GM18907 (cell line): Measurements from ENCODE around the gene SIRPG.
"Not testable (repeated sequence)": the region's sequence is repeated elsewhere in the genome, so short reads cannot be mapped to it uniquely, and the experiment has no call there.

ENCODE experiments used
- ATAC-seq: cut with Tn5 transposase; IDR thresholded peaks from one replicate; pipeline ENCODE4 v1.9.1; 2021; ENCODE audit warnings: mild to moderate bottlenecking, moderate library complexity; ENCODE audit not compliant: unreplicated experiment

The SIRPG gene

GRCh38 chr20:1608678-1609347 is 48.8 kb downstream of the SIRPG start:
- ATAC-seq: not testable (repeated sequence)

GRCh38 chr20:1600736-1601135 is 56.8 kb downstream of the SIRPG start:
- ATAC-seq: no peak

DNA sequence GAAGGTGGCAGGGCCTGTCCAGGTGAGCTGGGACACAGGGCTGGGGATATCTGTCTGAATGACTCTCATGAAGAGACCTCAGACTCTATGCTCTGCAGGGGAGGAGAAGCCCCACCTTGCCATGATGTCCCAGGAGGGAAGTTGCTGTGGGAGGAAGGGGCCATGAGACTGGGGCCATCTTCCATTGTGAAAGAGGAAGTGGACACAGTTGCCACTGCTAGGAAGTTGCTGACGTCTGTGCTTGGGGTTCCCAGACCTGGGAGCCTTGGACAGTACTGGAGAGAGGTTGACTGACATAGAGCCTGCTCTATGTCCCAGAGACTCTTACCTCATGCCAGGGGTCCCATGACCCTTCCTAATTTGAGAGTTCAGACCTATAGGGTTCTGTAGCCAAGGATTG is 62.2 kb downstream of the SIRPG start:
- no peak for ATAC-seq

DNA sequence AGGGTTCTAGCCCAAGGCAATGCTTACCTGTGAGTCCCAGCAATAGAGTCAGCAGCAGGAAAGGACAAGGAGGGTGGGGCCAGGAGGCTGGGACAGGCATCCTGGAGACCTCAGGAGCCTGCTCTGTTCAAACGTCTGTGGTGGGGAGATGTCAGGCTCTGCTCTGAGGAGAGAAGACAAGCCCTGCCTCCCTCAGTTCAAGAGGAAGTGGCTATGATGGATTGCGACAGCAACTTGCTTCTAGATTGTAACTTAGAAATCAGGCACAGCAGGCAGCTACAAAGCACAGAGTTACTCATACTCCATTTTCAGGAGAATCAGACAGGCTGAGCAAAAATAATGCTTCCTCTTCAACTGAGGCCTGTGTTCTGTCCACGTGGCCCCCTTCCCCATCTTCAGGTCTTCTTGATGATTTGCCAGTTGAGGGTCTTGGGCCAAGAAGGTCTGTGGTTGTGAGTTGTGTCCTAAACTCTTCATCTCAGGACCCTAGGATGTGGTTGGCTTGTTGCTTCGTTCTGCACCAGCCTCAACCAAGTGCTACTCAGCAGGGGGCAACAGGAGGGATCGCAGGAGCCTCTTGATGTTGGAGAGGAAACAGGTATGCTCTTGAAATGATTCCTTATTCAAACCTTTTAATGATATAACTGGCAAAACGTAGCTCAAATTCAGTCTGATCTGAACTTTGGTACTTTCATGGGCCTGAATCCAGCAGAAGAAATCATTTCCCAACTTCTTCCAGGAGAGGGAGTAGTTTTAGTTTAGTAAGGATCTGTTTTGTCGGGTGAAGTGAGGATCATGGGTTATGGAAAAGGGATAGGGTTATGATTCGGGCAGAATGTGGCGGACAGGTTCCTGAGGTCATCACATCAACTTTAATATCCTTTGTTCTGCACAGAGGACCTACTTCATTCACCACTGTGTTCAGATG is 68.8 kb downstream of the SIRPG start:
- ATAC-seq: no peak

DNA sequence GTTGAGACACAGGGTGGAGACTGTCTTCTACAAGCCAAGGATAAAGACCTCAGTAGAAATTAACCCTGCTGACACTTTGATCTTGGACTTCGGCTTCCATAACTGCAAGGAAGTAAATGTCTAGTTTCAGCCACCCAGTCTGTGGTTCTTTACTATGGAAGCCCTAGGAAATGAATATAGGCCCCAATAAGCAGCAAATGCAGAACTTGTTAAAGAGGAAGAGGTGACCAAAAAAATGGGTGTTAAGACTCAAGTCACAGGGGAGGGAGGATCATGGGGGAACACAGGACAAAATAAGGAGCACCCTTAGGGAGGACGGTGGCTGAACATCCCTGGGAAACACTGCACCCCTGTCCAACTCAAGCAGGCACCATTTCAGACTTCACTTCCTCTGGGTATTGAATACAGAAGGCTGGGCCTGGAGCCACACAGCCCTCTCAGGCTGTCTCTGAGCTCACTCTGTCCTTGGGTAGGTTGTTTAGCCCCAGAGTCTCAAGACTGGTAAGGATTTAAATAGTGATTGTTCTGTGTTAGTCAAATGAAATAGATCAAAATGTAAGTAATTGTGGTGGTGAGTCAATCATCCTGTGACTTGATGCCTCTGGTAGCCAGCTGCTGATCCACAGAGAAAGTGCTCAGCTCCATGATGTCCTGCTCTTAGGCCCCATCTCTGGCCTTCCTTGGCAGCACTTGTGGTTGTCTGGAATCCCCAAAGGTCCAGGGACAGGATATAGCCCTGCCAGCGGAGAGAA is 69.6 kb downstream of the SIRPG start:
- ATAC-seq: no peak

DNA sequence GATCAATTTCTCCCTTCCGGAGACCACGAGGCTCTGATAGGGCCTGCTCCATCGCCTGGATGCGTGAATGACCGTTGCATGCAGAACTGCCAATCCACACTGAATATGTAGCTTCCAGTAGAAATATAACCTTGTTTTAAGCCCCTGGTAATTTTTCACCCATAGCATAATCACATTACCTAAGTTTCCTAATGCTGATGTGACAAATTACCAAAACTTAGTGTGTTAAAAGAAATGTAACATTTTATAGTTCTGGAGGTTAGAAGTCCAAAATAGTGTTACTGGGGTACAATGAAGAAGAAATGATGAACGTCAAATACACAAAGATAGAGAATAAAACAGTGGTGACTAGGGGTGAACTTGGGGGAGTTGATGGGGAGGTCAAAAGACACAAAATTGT is 78.1 kb downstream of the SIRPG start:
- ATAC-seq: no peak
